Keratinocyte (primary cell): ENCODE results near the gene CARMIL1.

Source experiments
- CTCF ChIP-seq, 3 experiments: IDR thresholded peaks in 1 of 3; conservative IDR thresholded peaks in 1 of 3; optimal IDR thresholded peaks in 1 of 3; 2 replicates in 2 of 3; 3 replicates in 1 of 3; pipeline versions ENCODE3 to v1.5.1; 2011; ENCODE audit warnings: low read length in 3 of 3, mild to moderate bottlenecking in 3 of 3, moderate library complexity in 2 of 3, control low read depth in 1 of 3, inconsistent platforms in 1 of 3; ENCODE audit not compliant: insufficient read depth in 2 of 3; ENCODE audit errors: extremely low read depth in 1 of 3
- EZH2 ChIP-seq: IDR thresholded peaks from one replicate; pipeline ENCODE4 v1.6.1; 2012; ENCODE audit warnings: inconsistent platforms, mild to moderate bottlenecking, low read length, moderate library complexity

GRCh38 chr6:25447570-25447929 lies 168.4 kb downstream of the CARMIL1 start:
- TF ChIP-seq CTCF (optimal IDR thresholded peaks at IDR 0.05 in 1 of 3, IDR thresholded peaks at IDR 0.05 in 1 of 3, conservative IDR thresholded peaks at IDR 0.05 in 1 of 3; ENCODE audit: extremely low read depth in 1 of 3, insufficient read depth in 2 of 3, low read length in 3 of 3) (no peak), EZH2 (no peak)
